Keratinocyte (primary cell): ENCODE results near the gene PTGES3. TPM values are rescaled to one million over a fixed set of nuclear protein-coding genes. Genes with fewer than 3 reads are reported as not detected.

Experiments used
- DNase-seq: peaks from one replicate; pipeline ENCODE4 v3.0.0-alpha.2; 2011; ENCODE audit warnings: low read depth, missing footprints, low spot score
- FAIRE-seq: peaks from 2 replicates; lab custom pipeline; 2011; peaks lifted over from hg19 to GRCh38; lab: Jason Lieb, UNC
- H2AFZ ChIP-seq: 2 replicates; pipeline ENCODE4 v1.6.0; 2012; ENCODE audit warnings: low read length, control low read depth, inconsistent platforms; ENCODE audit not compliant: control insufficient read depth
- H3K27ac ChIP-seq: 2 replicates; pipeline ENCODE4 v1.5.1; 2011; ENCODE audit warnings: low read length; ENCODE audit not compliant: control insufficient read depth, insufficient read depth
- H3K27me3 ChIP-seq: 3 replicates; pipeline ENCODE4 v1.6.0; 2011; ENCODE audit warnings: low read length; ENCODE audit not compliant: control insufficient read depth, insufficient read depth; ENCODE audit errors: extremely low read depth
- H3K36me3 ChIP-seq, 2 experiments: 2 replicates in 1 of 2; 3 replicates in 1 of 2; pipeline ENCODE4 v1.5.1; 2011; ENCODE audit warnings: low read length in 2 of 2, mild to moderate bottlenecking in 1 of 2; ENCODE audit not compliant: control insufficient read depth in 2 of 2, insufficient read depth in 2 of 2; ENCODE audit errors: extremely low read depth in 1 of 2
- H3K4me1 ChIP-seq: 3 replicates; pipeline ENCODE4 v1.5.1; 2011; ENCODE audit warnings: low read length; ENCODE audit not compliant: control insufficient read depth, insufficient read depth; ENCODE audit errors: extremely low read depth
- H3K4me2 ChIP-seq: 3 replicates; pipeline ENCODE4 v1.6.0; 2011; ENCODE audit warnings: low read depth, low read length; ENCODE audit not compliant: control insufficient read depth, insufficient read depth; ENCODE audit errors: extremely low read depth
- H3K4me3 ChIP-seq, 3 experiments: fragments of 200-600 bp in 1 of 3; sonication (generic) in 1 of 3; 2 replicates in 2 of 3; 3 replicates in 1 of 3; pipeline ENCODE4 v1.5.1; 2011 to 2016; ENCODE audit warnings: low read length in 3 of 3, mild to moderate bottlenecking in 3 of 3, control low read depth in 2 of 3, inconsistent platforms in 1 of 3, low read depth in 1 of 3, mixed read lengths in 1 of 3, mixed run types in 1 of 3, moderate library complexity in 1 of 3; ENCODE audit not compliant: control insufficient read depth in 2 of 3, insufficient read depth in 2 of 3; ENCODE audit errors: extremely low read depth in 1 of 3
- H3K79me2 ChIP-seq: 2 replicates; pipeline ENCODE4 v1.6.0; 2012; ENCODE audit warnings: low read length; ENCODE audit not compliant: control insufficient read depth, insufficient read depth
- H3K9ac ChIP-seq: 3 replicates; pipeline ENCODE4 v1.6.0; 2011; ENCODE audit warnings: low read length; ENCODE audit not compliant: control insufficient read depth, insufficient read depth; ENCODE audit errors: extremely low read depth
- H3K9me1 ChIP-seq: 3 replicates; pipeline ENCODE4 v1.6.0; 2011; ENCODE audit warnings: low read length; ENCODE audit not compliant: control insufficient read depth, insufficient read depth; ENCODE audit errors: extremely low read depth
- H3K9me3 ChIP-seq: 2 replicates; pipeline ENCODE4 v1.5.1; 2012; ENCODE audit warnings: low read depth, low read length; ENCODE audit not compliant: control insufficient read depth
- H4K20me1 ChIP-seq: 3 replicates; pipeline ENCODE4 v1.6.0; 2011; ENCODE audit warnings: low read length; ENCODE audit not compliant: control insufficient read depth, insufficient read depth; ENCODE audit errors: extremely low read depth
- EZH2 ChIP-seq: IDR thresholded peaks from one replicate; pipeline ENCODE4 v1.6.1; 2012; ENCODE audit warnings: inconsistent platforms, mild to moderate bottlenecking, low read length, moderate library complexity
- dilution Hi-C: fragments of 300-500 bp; cut with MboI; formaldehyde crosslinking; loops from one replicate; pipeline ENCODE4 v1.7.0; 2020; ENCODE audit warnings: low sequenced_read_pairs; ENCODE audit not compliant: extremely low pct_ligation_motif_present
- polyA plus RNA-seq, 5 experiments: library from polyadenylated mRNA; depleted of rRNA in 3 of 5; stranded (reverse) in 3 of 5; stranded (forward) in 1 of 5; unstranded in 1 of 5; fragments of >200 nt; gene quantifications; 1 replicate in 1 of 5; 2 replicates in 3 of 5; 3 replicates in 1 of 5; pipeline versions ENCODE4 v1.2.1 to v1.2.3, GENCODE V29; 2011 to 2012; ENCODE audit warnings: missing spikeins in 2 of 5, low read depth in 1 of 5, low replicate concordance in 1 of 5
- TF ChIP-seq, protein P1 (sequence below), 3 experiments: IDR thresholded peaks in 1 of 3; conservative IDR thresholded peaks in 1 of 3; optimal IDR thresholded peaks in 1 of 3; 2 replicates in 2 of 3; 3 replicates in 1 of 3; pipeline versions ENCODE3 to v1.5.1; 2011; ENCODE audit warnings: low read length in 3 of 3, mild to moderate bottlenecking in 3 of 3, moderate library complexity in 2 of 3, control low read depth in 1 of 3, inconsistent platforms in 1 of 3; ENCODE audit not compliant: insufficient read depth in 2 of 3; ENCODE audit errors: extremely low read depth in 1 of 3

PTGES3 gene
- polyA plus RNA-seq, 1 donor (not counting 4 experiments of a cell fraction or from before 2014, with no cell fraction given), result 136 TPM

DNA sequence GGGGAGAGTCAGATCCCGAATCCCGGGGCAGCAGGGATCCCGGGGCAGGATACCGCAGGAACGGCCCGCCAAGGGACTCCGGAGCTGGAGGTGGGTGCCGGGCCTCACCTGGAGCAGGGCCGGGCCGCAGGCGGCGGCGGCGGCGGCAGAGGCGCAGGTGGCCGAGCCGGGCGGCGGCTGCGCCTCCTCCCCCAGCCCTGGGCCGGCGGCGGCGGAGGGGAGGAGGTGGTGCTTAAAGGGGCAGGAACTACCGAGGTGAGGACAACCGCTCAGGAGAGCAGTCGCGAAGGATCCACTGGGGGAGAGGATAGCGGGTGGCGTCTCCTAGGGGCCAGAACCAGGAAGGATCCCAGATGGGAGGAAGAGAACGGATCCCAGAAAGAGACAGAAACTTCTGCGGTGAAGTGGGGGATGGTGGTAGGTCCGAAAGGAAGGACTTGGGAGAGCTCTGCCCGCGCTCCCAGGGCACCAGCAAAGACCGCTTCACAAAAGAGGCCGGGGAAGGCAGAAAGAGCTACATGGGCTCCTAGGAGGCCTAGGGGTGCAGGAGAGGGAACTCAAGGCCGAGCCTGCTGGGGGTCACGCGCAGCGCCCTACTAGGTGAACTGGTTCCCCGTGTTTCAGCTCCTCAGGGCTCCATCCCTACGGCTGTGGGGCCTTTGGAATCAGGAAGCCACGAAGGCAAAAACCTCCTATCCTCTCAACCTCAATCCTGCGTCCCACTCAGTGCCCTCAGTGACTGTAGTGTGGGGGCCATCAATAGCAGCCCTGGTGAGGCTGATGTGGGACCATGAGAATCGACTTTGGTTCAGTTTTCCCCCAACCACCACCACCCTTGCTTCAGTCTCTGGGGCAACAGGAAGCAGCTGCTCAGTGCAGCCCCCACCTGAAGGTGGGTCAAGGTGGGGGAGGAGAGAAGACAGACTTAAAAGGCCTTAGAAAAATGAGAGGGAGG, 53.0 kb downstream of the PTGES3 start:
- Histone ChIP-seq H3K9me1 (peaks cover 4% of the 10 kb centered on the region), H2AFZ (peak overlapping the region; percentile 72), H3K27me3 (no peaks in the 10 kb centered on the region), H3K79me2 (peaks cover 56% of the 10 kb centered on the region), H3K27ac (peak overlapping the region; percentile 93), H3K4me1 (peaks cover 51% of the 10 kb centered on the region), H3K4me3 (peak overlapping the region; percentile 58 to 95 (median 94)), H4K20me1 (no peaks in the 10 kb centered on the region), H3K9me3 (no peaks in the 10 kb centered on the region), H3K9ac (peak overlapping the region; percentile 90), H3K4me2 (peak overlapping the region; percentile 100), H3K36me3 (peaks cover 9 to 23% of the 10 kb centered on the region in 2 experiments)
- TF ChIP-seq, protein P1, sequence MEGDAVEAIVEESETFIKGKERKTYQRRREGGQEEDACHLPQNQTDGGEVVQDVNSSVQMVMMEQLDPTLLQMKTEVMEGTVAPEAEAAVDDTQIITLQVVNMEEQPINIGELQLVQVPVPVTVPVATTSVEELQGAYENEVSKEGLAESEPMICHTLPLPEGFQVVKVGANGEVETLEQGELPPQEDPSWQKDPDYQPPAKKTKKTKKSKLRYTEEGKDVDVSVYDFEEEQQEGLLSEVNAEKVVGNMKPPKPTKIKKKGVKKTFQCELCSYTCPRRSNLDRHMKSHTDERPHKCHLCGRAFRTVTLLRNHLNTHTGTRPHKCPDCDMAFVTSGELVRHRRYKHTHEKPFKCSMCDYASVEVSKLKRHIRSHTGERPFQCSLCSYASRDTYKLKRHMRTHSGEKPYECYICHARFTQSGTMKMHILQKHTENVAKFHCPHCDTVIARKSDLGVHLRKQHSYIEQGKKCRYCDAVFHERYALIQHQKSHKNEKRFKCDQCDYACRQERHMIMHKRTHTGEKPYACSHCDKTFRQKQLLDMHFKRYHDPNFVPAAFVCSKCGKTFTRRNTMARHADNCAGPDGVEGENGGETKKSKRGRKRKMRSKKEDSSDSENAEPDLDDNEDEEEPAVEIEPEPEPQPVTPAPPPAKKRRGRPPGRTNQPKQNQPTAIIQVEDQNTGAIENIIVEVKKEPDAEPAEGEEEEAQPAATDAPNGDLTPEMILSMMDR (optimal IDR thresholded peaks at IDR 0.05 in 1 of 3, IDR thresholded peaks at IDR 0.05 in 1 of 3, conservative IDR thresholded peaks at IDR 0.05 in 1 of 3; ENCODE audit: extremely low read depth in 1 of 3, insufficient read depth in 2 of 3, low read length in 3 of 3), result peak; percentile 60 to 77 (median 73)
- TF ChIP-seq EZH2, result no peak
- dilution Hi-C loops, result no loop called here
- DNase-seq (no peak), FAIRE-seq (peak; percentile 68)

DNA sequence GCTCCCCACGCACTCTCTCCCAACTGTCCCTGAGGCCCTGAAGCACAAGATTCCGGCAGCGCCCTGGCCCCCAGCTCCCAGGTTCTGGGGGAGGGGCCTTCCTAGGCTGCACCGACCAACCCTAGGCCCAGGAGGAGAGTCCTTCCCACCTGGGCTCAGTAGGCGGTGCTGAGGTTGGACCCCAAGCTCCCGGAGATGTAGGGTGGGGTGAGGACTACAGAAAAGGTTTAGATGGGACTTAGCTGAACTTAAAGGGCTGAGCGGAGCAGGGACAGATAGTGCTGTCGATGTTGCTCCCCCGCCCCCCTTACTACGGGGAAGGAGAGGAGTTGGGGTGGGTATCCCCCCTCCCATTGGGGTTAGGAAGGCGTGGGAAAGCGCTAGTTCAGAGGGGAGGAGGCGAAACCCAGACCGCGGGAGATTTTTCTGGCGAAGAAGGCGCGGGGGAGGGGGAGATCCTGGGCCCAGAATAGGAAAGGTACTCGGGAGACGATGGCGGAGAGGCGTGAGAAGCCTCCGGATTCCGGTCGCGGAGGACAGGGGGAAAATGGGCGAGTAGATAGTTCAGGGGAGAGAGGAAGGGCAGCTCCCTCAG, 53.7 kb downstream of the PTGES3 start:
- DNase-seq, result no peak
- FAIRE-seq, result no peak
- dilution Hi-C loops, result no loop called here
- Histone ChIP-seq H3K9me3 (no peaks in the 10 kb centered on the region), H3K4me1 (peaks cover 51% of the 10 kb centered on the region), H4K20me1 (no peaks in the 10 kb centered on the region), H3K27ac (peak overlapping the region; percentile 93), H3K9ac (peak overlapping the region; percentile 90), H3K9me1 (peaks cover 4% of the 10 kb centered on the region), H3K4me3 (peak overlapping the region; percentile 58 to 95 (median 94)), H3K4me2 (peak overlapping the region; percentile 100), H2AFZ (peak overlapping the region; percentile 72), H3K36me3 (peaks cover 4 to 19% of the 10 kb centered on the region in 2 experiments), H3K79me2 (peaks cover 59% of the 10 kb centered on the region), H3K27me3 (no peaks in the 10 kb centered on the region)
- TF ChIP-seq, protein P1 (optimal IDR thresholded peaks at IDR 0.05 in 1 of 3, IDR thresholded peaks at IDR 0.05 in 1 of 3, conservative IDR thresholded peaks at IDR 0.05 in 1 of 3; ENCODE audit: extremely low read depth in 1 of 3, insufficient read depth in 2 of 3, low read length in 3 of 3), result no peak
- no peak for TF ChIP-seq EZH2
